AG10803 (cell line): ENCODE measurements around the gene PANK2.
"Not testable (repeated sequence)": the region's sequence is repeated elsewhere in the genome, so short reads cannot be mapped to it uniquely, and the experiment has no call there.

Experiments used
- DNase-seq: peaks from one replicate; pipeline ENCODE4 v3.0.0; 2010; ENCODE audit warnings: low read depth
- H3K4me3 ChIP-seq: 2 replicates; pipeline ENCODE4 v1.5.1; 2011; ENCODE audit warnings: mild to moderate bottlenecking, low read length, control low read depth
- CTCF ChIP-seq: conservative IDR thresholded peaks from 2 replicates; pipeline ENCODE4 v1.5.1; 2011; ENCODE audit warnings: mild to moderate bottlenecking, low read length, control low read depth, inconsistent platforms

Gene PANK2

GRCh38 chr20:3901706-3902440 is 12.7 kb downstream of the PANK2 start:
- no peak for TF ChIP-seq CTCF
- DNase-seq = no peak
- H3K4me3 ChIP-seq = peak overlapping the region; percentile 35

GRCh38 chr20:3902446-3902845 is 13.3 kb downstream of the PANK2 start:
- no peak for DNase-seq
- H3K4me3 ChIP-seq = no peak overlapping the region
- no peak for TF ChIP-seq CTCF

GRCh38 chr20:3904224-3904623 is 15.0 kb downstream of the PANK2 start:
- no peak overlapping the region for H3K4me3 ChIP-seq
- no peak for DNase-seq
- TF ChIP-seq CTCF = no peak

- no peak for TF ChIP-seq CTCF
- no peak overlapping the region for H3K4me3 ChIP-seq
- no peak for DNase-seq
These were observed 15.7 kb downstream of the PANK2 start for GRCh38 chr20:3904857-3905256.

- not testable (repeated sequence) for H3K4me3 ChIP-seq, DNase-seq
These were observed 17.8 kb downstream of the PANK2 start for GRCh38 chr20:3906744-3907721.

DNA sequence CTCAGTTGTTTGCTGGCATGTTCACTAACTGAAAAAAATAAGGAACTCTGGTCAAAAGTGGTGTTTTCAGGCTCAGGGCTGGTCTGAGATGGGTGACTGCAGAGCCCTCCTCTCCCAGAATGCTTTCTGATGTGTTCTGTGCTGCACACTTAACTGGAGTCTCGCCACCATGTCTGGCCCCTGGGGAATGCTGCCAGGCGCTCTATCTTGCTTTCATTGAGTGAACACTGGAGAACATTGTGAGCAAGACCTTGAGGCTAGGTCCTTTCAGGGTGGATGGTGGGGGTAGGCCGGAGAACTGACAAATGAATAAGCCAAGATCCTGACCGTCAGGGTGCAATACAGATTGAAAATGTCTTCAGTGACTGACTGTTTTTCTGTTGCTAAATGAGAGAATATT is 19.5 kb downstream of the PANK2 start:
- no peak for TF ChIP-seq CTCF
- no peak overlapping the region for H3K4me3 ChIP-seq
- DNase-seq = no peak

GRCh38 chr20:3909952-3910366 is 20.8 kb downstream of the PANK2 start:
- H3K4me3 ChIP-seq = no peak overlapping the region
- TF ChIP-seq CTCF = no peak
- DNase-seq = no peak
